Measurements from ENCODE around the gene DDX17. TPM values are rescaled to one million over a fixed set of nuclear protein-coding genes. Genes with fewer than 3 reads are reported as not detected.

DDX17 gene
- total RNA-seq, 2 donors from 2014 or later = 403 to 467 TPM

DNA sequence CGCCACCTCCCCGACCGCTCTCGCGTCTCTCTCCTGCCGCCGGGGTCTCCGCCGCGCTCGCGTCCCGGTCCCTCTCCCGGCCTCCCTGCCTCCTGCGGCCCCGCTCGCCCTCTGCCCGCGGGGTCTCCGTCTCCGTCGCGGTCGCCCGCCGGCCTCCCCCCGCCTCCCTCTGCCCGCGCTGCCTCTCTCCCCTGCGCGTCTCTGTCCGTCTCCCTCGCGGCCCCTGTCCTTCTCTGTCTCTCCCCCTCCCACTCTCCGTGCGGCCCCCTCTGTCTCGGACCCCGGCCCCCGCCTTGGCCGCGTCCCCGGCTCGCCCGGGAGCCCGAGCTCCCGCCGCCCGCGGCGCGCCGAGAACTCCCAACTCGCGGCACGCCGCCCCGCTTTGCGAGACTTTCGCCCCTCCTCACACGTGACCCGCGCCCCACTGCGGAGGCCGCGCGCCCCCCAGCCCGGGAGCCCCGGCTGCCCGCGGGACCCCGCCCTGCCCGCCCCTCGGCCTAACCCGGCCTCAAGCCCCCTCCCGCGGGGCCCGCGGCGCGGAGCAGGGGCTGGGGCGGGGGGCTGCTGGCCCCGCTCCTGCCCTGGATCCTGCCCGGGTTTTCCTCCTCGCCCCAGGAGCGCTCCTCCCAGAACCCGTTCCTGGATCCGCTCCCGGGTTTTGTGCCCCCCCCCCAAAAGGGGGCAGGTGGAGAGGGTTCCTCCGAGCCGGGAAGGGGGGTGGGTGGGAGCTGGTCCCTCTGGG lies 50.4 kb downstream of the DDX17 start:
- TF ChIP-seq POLR2A (IDR thresholded peaks at IDR 0.05) = no peak
- TF ChIP-seq, protein P1, sequence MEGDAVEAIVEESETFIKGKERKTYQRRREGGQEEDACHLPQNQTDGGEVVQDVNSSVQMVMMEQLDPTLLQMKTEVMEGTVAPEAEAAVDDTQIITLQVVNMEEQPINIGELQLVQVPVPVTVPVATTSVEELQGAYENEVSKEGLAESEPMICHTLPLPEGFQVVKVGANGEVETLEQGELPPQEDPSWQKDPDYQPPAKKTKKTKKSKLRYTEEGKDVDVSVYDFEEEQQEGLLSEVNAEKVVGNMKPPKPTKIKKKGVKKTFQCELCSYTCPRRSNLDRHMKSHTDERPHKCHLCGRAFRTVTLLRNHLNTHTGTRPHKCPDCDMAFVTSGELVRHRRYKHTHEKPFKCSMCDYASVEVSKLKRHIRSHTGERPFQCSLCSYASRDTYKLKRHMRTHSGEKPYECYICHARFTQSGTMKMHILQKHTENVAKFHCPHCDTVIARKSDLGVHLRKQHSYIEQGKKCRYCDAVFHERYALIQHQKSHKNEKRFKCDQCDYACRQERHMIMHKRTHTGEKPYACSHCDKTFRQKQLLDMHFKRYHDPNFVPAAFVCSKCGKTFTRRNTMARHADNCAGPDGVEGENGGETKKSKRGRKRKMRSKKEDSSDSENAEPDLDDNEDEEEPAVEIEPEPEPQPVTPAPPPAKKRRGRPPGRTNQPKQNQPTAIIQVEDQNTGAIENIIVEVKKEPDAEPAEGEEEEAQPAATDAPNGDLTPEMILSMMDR (IDR thresholded peaks at IDR 0.05) = no peak
- H3K27ac ChIP-seq = no peak overlapping the region
- 1 to 2% methylated on average over 26 to 68 of the region's 90 CpGs for WGBS, 2 donors
- peak in 2 of 4 donors; percentile 27 to 29 for DNase-seq
- intact Hi-C loops (cut with DNase I) = no loop called here
- H3K4me1 ChIP-seq = peaks cover 13% of the 10 kb centered on the region
- no peaks in the 10 kb centered on the region for H3K36me3 ChIP-seq (replicated peaks in 1 of 2; ENCODE audit: insufficient read depth in 1 of 2, low read depth in 2 of 2)
- H3K27me3 ChIP-seq = peaks cover 0 to 13% of the 10 kb centered on the region in 2 donors
- ATAC-seq = peak; percentile 19
- no peaks in the 10 kb centered on the region for H3K9me3 ChIP-seq
- no peak overlapping the region for H3K4me3 ChIP-seq

DNA sequence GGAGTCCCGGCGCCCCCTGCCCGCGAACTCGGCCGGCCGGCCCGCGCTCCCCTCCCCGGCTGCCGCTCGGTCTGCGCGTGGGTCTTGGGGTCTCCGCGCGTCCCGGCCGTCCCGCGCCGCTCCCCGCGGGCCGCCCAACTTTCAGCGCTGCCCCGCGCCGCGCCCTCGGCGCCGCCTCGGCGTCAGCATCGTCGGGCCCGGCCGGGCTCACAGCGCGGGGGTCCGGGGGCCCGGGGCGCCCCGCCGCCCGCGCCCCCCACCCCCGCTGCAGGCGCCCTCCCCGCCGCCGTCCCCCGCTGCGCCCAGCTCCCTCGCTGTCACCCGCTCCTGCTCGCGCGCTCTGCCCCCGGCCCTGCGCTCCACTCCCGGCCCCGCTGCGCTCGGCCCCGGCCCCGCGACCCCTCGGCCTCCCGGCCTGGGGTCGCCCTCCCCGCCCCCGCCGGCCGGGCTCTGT lies 51.0 kb downstream of the DDX17 start, which contains the start of gene KCNJ4:
TSS of gene KCNJ4 (minus strand) at position 124 of the 454 bp plus-strand sequence. CDS start 27,067 bp downstream, outside the sequence.
- intact Hi-C loops (cut with DNase I) = no loop called here
- ATAC-seq (no peak), DNase-seq (no peak)
- no peak for TF ChIP-seq POLR2A (IDR thresholded peaks at IDR 0.05)
- TF ChIP-seq, protein P1 (IDR thresholded peaks at IDR 0.05) = no peak
- H3K27ac ChIP-seq = no peak within 1 kb of the TSS
- peaks cover 0 to 13% of the 10 kb centered on the region in 2 donors for H3K27me3 ChIP-seq
- H3K9me3 ChIP-seq = no peaks in the 10 kb centered on the region
- 0% methylated on average over 61 of the region's 76 CpGs; no CpG with 5 or more reads in 1 of the 2 donors for WGBS, 2 donors
- peaks cover 13% of the 10 kb centered on the region for H3K4me1 ChIP-seq
- H3K4me3 ChIP-seq = no peak within 1 kb of the TSS
- H3K36me3 ChIP-seq (replicated peaks in 1 of 2; ENCODE audit: insufficient read depth in 1 of 2, low read depth in 2 of 2) = no peaks in the 10 kb centered on the region

DNA sequence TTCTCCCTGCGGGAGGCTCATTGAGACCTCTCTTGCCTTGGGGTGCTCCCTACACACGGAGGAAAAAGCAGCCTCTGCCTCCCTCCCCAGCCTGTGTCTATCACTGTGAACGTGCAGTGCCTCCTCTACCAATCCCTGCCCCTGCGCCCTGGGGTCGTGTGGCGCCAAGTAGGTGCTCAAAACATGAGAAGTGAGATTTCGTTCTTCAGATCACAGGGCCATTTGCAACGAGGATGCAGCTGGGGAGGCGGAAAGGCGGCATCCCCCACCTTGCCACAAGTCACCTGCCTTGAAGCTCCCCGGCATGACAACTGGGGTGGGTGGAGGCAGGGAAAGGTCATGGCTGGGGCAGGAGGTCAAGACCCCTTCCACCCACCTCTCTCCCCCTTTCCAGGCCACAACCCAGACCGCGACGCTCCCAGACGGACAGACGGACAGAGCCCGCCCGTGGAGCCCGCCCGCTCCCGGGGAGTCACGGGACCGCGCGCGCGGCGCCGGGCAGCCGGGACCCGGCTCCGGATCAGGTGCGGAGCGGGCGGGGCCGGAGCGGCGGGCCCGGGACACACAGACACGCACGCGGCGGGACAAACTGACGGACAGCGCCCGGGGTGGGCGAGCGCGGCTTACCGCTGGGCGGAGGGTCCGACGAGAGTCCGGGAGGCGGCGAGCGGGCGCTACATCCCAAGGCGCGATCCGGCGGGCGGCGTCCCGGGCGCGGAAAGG lies 51.6 kb downstream of the DDX17 start:
- H3K4me3 ChIP-seq = no peak overlapping the region
- ATAC-seq (peak; percentile 33), DNase-seq (peak in 1 of 4 donors; percentile 27)

DNA sequence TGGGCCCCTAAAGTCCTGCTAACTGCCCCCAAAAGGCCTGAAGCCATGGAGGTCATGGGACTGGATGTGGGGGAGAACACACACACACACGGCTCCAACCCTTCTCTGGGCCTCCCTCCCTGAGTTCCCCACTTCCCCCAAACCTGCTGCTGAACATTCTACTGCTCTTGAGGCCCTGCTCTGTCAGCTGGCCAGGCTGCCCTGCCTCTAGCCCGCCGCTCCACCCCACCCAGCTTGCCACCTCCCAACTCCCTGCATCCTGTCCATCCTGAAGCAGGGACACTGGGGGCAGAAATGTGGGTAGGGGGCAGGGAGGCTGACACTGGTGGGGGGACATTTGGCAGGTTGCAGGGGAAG lies 52.1 kb downstream of the DDX17 start:
- ATAC-seq = no peak
- Histone ChIP-seq H3K4me3 (no peak overlapping the region), H3K27me3 (peaks cover 0 to 13% of the 10 kb centered on the region in 2 donors), H3K27ac (no peak overlapping the region), H3K36me3 (replicated peaks in 1 of 2; ENCODE audit: insufficient read depth in 1 of 2, low read depth in 2 of 2) (no peaks in the 10 kb centered on the region), H3K9me3 (no peaks in the 10 kb centered on the region), H3K4me1 (peaks cover 13% of the 10 kb centered on the region)
- intact Hi-C loops (cut with DNase I) = no loop called here
- no peak for TF ChIP-seq POLR2A (IDR thresholded peaks at IDR 0.05)
- TF ChIP-seq, protein P1 (IDR thresholded peaks at IDR 0.05) = no peak
- 62 to 72% methylated on average over 3 of the region's 3 CpGs for WGBS, 2 donors
- no peak for DNase-seq

More for the DNA sequence above, 51.6 kb downstream of the DDX17 start:
- intact Hi-C loops (cut with DNase I) = no loop called here
- peaks cover 0 to 13% of the 10 kb centered on the region in 2 donors for H3K27me3 ChIP-seq
- 8 to 36% methylated on average over 15 to 63 of the region's 67 CpGs for WGBS, 2 donors
- peaks cover 13% of the 10 kb centered on the region for H3K4me1 ChIP-seq
- TF ChIP-seq, protein P1 (IDR thresholded peaks at IDR 0.05) = no peak
- TF ChIP-seq POLR2A (IDR thresholded peaks at IDR 0.05) = no peak
- no peaks in the 10 kb centered on the region for H3K9me3 ChIP-seq
- no peak overlapping the region for H3K27ac ChIP-seq
- H3K36me3 ChIP-seq (replicated peaks in 1 of 2; ENCODE audit: insufficient read depth in 1 of 2, low read depth in 2 of 2) = no peaks in the 10 kb centered on the region
